ENCODE measurements around the gene CHD1. TPM values are rescaled to one million over a fixed set of nuclear protein-coding genes. Genes with fewer than 3 reads are reported as not detected.

Gene CHD1
- total RNA-seq, 1 experiment from 2014 or later: 41.8 TPM

DNA sequence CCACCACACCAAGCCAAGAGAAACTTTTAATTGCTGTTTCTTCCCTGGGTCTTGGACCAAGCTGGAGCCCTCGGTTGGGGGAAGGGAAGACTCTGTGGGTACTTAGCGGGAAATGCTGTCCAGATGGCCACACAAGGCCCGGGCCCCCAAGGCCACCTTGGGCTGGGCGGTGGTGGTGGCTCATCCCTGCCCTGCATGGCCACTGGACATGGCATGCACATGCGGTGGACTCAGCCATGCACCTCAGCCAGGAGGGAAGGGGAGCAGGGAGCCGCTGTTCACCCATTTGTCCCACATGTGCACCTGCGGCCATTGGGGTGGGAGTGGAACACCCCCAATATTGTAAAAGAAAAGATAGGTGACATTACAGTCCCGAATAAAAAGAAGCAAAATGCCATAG lies 82.9 kb downstream of the CHD1 start:
- ChIA-PET CTCF (no interaction called here), POLR2A (interaction anchor here (1.0 kb wide), 1 partner anchor 73 kb away, joined by 3 read pairs; no protein-coding TSS in a partner anchor)
- DNase-seq (ENCODE audit: low spot score) (no peak), ATAC-seq (no peak)
- no peaks in the 10 kb centered on the region for H3K27me3 Mint-ChIP-seq (ENCODE audit: low read depth)
- TF ChIP-seq, protein P1, sequence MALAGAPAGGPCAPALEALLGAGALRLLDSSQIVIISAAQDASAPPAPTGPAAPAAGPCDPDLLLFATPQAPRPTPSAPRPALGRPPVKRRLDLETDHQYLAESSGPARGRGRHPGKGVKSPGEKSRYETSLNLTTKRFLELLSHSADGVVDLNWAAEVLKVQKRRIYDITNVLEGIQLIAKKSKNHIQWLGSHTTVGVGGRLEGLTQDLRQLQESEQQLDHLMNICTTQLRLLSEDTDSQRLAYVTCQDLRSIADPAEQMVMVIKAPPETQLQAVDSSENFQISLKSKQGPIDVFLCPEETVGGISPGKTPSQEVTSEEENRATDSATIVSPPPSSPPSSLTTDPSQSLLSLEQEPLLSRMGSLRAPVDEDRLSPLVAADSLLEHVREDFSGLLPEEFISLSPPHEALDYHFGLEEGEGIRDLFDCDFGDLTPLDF (CRISPR knock-in tag; IDR thresholded peaks at IDR 0.05): no peak
- TF ChIP-seq CREM (CRISPR knock-in tag; IDR thresholded peaks at IDR 0.05) (no peak), ZNF232 (CRISPR knock-in tag; IDR thresholded peaks at IDR 0.05) (no peak), ZNF138 (CRISPR knock-in tag; conservative IDR thresholded peaks at IDR 0.05) (no peak), ATF1 (CRISPR knock-in tag; IDR thresholded peaks at IDR 0.05) (no peak), MLX (CRISPR knock-in tag; IDR thresholded peaks at IDR 0.05) (no peak), RORB (CRISPR knock-in tag; IDR thresholded peaks at IDR 0.05) (no peak), ZNF317 (CRISPR knock-in tag; IDR thresholded peaks at IDR 0.05; ENCODE audit: borderline replicate concordance, low read depth) (no peak), SP1 (CRISPR knock-in tag; conservative IDR thresholded peaks at IDR 0.05) (no peak), NR2C2 (CRISPR knock-in tag; IDR thresholded peaks at IDR 0.05) (no peak), GTF2I (CRISPR knock-in tag; conservative IDR thresholded peaks at IDR 0.05) (no peak), EMX1 (CRISPR knock-in tag; IDR thresholded peaks at IDR 0.05) (no peak), IRF1 (CRISPR knock-in tag; IDR thresholded peaks at IDR 0.05) (no peak), GABPB1 (CRISPR knock-in tag; IDR thresholded peaks at IDR 0.05) (no peak), FOXK1 (CRISPR knock-in tag; IDR thresholded peaks at IDR 0.05) (no peak)
- TF ChIP-seq, protein P2, sequence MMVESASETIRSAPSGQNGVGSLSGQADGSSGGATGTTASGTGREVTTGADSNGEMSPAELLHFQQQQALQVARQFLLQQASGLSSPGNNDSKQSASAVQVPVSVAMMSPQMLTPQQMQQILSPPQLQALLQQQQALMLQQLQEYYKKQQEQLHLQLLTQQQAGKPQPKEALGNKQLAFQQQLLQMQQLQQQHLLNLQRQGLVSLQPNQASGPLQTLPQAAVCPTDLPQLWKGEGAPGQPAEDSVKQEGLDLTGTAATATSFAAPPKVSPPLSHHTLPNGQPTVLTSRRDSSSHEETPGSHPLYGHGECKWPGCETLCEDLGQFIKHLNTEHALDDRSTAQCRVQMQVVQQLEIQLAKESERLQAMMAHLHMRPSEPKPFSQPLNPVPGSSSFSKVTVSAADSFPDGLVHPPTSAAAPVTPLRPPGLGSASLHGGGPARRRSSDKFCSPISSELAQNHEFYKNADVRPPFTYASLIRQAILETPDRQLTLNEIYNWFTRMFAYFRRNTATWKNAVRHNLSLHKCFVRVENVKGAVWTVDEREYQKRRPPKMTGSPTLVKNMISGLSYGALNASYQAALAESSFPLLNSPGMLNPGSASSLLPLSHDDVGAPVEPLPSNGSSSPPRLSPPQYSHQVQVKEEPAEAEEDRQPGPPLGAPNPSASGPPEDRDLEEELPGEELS (CRISPR knock-in tag; IDR thresholded peaks at IDR 0.05): no peak
- TF ChIP-seq, protein P3, sequence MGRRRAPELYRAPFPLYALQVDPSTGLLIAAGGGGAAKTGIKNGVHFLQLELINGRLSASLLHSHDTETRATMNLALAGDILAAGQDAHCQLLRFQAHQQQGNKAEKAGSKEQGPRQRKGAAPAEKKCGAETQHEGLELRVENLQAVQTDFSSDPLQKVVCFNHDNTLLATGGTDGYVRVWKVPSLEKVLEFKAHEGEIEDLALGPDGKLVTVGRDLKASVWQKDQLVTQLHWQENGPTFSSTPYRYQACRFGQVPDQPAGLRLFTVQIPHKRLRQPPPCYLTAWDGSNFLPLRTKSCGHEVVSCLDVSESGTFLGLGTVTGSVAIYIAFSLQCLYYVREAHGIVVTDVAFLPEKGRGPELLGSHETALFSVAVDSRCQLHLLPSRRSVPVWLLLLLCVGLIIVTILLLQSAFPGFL (CRISPR knock-in tag; IDR thresholded peaks at IDR 0.05; ENCODE audit: borderline replicate concordance): no peak
- TF ChIP-seq, protein P4, sequence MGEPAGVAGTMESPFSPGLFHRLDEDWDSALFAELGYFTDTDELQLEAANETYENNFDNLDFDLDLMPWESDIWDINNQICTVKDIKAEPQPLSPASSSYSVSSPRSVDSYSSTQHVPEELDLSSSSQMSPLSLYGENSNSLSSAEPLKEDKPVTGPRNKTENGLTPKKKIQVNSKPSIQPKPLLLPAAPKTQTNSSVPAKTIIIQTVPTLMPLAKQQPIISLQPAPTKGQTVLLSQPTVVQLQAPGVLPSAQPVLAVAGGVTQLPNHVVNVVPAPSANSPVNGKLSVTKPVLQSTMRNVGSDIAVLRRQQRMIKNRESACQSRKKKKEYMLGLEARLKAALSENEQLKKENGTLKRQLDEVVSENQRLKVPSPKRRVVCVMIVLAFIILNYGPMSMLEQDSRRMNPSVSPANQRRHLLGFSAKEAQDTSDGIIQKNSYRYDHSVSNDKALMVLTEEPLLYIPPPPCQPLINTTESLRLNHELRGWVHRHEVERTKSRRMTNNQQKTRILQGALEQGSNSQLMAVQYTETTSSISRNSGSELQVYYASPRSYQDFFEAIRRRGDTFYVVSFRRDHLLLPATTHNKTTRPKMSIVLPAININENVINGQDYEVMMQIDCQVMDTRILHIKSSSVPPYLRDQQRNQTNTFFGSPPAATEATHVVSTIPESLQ (CRISPR knock-in tag; IDR thresholded peaks at IDR 0.05): no peak
- TF ChIP-seq, protein P5, sequence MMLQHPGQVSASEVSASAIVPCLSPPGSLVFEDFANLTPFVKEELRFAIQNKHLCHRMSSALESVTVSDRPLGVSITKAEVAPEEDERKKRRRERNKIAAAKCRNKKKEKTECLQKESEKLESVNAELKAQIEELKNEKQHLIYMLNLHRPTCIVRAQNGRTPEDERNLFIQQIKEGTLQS (CRISPR knock-in tag; conservative IDR thresholded peaks at IDR 0.05): no peak
- peaks cover 45% of the 10 kb centered on the region for H3K36me3 Mint-ChIP-seq
- 0 out of 2 replicates have a peak, but pooled peaks cover 4% of the 10 kb centered on the region for H3K4me1 Mint-ChIP-seq
- no peak overlapping the region for H3K4me3 Mint-ChIP-seq
- no peak overlapping the region for H3K27ac Mint-ChIP-seq
- H3K9me3 Mint-ChIP-seq: peaks cover 46% of the 10 kb centered on the region

All from WTC11 (cell line).